HG02798 (cell line): ENCODE results near the gene LLGL2.
A peak's percentile ranks its signal among the peaks of the same experiment; 100 is the strongest.
"Not testable (repeated sequence)": the region's sequence is repeated elsewhere in the genome, so short reads cannot be mapped to it uniquely, and the experiment has no call there.

ENCODE experiments used
- ATAC-seq: cut with Tn5 transposase; IDR thresholded peaks from one replicate; pipeline ENCODE4 v1.9.1; 2021; ENCODE audit warnings: mild to moderate bottlenecking; ENCODE audit not compliant: unreplicated experiment, poor library complexity

Gene LLGL2

DNA sequence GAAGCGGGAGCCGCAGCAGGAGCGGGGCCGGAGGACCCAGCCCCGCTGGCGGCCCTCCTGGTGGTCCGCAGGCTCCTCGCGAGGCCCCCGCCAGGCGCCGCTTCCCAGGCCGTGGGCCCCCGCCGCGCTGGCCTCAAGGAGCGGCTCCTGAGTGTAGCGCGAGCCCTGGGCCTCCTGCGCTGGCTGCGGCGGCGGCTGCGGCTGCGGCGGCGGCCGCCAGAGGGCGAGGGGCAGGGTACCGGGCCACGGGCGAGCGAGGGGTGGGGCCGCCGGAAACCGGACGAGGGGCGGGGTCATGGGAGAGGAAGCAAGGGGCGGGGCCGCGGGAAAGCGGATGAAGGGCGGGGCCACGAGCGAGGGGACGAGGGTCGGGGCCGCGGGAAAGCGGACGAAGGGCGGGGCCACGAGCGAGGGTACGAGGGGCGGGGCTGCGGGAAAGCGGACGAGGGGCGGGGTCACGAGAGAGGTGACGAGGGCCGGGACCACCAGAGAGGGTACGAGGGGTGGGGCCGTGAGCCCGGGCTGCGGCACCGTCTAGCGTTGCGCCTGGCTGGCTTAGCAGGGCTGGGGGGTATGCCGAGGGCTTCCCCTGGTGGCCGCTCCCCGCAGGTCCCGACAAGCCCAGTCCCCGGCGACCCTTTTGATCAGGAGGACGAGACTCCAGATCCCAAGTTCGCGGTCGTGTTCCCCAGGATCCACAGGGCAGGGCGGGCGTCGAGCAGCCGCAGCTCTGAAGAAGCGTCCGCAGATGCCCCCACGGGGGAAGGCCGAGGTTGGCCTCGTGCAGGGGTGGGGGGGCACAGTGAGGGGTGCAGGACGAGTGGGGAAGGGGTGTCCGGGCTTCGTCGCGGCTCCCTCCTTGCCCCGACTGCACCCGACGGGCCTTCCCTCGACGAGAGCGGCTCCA, 63.8 kb downstream of the LLGL2 start:
- peak; percentile 76 for ATAC-seq

DNA sequence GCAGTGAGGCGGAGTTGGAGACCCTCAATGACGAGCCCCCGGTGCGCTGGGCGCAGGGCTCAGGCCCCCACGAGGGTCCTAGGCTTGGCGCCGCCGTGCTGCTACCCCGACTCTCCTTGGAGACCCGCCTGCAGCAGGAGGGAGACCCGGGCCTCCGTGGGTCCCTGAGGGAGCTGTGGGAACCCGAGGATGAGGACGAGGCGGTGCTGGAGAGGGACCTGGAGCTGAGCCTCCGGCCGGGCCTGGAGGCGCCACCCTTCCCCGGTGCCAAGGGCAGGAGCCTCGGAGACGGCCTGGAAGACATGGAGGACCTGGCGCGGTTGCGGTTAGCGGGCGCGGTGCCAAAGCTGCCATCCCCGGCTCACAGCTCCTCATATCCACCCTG, 64.4 kb downstream of the LLGL2 start:
- ATAC-seq, result no peak

GRCh38 chr17:75590314-75590761, 64.8 kb downstream of the LLGL2 start:
- ATAC-seq, result no peak

GRCh38 chr17:75590849-75591721, 65.6 kb downstream of the LLGL2 start:
- ATAC-seq, result no peak

- no peak for ATAC-seq
Measured at GRCh38 chr17:75591722-75592302, 66.3 kb downstream of the LLGL2 start.

DNA sequence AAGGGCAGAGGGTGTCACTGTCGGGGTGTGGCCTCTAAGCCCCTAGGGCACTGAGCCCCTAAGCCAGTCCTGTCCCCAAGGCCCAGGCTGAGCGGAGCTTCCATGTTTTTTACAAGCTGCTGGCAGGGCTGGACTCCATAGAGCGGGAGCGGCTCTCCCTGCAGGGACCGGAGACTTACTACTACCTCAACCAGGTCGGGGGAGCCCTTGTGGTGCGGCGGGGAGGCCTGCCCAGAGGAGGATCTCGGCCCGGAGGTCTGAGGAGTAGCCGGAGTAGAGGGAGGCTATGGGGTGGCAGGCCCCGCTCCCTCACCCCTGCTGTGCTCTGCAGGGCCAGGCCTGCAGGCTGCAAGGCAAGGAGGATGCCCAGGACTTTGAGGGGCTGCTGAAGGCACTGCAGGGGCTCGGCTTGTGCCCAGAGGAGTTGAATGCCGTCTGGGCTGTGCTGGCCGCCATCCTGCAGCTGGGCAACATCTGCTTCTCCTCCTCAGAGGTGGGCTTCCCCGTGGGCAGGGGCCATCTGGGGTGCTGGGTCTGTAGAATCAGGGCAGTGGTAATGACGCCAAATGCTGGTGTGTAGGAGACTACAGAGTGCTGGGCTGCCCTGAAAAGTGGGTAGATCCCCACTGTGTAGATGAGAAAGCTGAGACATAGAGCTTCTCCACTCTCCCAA, 67.0 kb downstream of the LLGL2 start:
- no peak for ATAC-seq

GRCh38 chr17:75593430-75593829, 67.9 kb downstream of the LLGL2 start:
- ATAC-seq, result not testable (repeated sequence)

- no peak for ATAC-seq
Measured at GRCh38 chr17:75594499-75595283, 69.2 kb downstream of the LLGL2 start.

- ATAC-seq, result no peak
Measured at GRCh38 chr17:75595284-75595919, 69.9 kb downstream of the LLGL2 start.

DNA sequence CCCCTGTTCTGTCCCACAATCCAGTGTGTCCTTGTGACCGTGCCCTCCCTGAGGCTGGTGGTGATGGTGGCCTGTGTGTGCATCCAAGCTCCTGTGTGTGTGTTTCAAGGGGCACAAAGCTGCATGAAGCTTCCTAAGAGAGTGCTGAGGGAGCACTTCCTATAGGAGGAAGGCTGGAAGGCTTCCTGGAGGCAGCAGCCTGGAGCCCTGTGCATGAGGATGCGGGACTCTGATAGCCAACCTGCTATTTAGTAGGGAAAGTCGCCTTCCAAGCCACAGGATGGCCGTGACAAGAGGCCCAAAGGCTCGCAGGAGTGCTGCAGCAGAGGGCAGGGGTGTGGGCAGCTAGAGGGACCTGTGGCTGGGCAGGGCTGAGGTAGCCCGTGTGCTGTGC, 70.4 kb downstream of the LLGL2 start:
- no peak for ATAC-seq

DNA sequence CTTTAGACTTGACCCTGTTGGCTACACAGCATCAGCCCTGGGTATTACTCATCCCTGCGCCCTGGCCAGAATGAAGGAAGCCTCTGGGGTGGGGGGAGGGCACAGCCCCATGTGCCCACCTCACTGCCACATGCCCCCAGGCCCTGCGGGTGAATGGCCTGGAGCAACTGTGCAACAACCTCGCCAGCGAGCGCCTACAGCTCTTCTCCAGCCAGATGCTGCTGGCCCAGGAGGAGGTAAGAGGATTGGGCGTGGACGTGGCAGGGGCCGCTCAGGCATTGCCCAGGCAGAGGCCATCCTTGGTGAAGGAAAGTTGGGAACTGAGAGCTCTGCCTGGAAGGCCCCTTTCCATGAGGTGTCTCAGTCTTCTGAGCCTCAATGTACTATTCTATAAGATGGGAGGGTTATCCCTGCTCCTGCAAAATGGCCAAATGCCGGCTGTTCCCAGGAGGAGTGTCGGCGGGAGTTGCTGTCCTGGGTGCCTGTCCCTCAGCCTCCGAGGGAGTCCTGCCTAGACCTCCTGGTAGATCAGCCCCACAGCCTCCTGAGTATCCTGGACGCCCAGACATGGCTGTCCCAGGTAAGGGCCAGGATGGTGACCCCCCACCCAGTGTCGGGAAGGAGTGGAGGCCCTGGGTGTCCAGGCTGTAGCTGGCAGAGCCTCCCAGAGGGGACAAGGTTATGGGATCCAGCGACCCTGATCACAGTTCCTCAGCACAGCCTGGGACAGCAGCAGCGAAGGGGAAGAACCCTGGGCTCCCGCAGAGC, 71.0 kb downstream of the LLGL2 start:
- ATAC-seq, result no peak

- no peak for ATAC-seq
Measured at GRCh38 chr17:75601057-75601987, 75.8 kb downstream of the LLGL2 start.

DNA sequence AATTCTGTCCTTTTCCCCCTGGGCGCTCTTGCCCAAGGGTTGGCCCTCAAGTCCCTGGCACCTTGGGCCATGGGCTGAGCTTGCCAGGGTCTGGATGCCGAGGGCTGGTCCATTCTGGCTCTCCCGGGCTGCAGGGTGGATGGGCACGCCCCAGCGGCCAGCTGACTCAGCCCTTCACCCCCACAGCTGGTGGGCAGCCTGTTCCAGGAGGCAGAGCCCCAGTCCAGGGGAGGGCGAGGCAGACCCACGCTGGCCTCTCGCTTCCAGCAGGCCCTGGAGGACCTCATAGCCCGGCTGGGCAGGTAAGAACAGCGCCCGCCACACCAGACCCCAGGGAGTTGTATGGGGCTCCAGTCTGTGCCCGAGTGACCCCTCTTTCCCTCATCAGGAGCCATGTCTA, 77.1 kb downstream of the LLGL2 start:
- ATAC-seq, result no peak

- no peak for ATAC-seq
Measured at GRCh38 chr17:75603123-75603522, 77.6 kb downstream of the LLGL2 start.

- ATAC-seq, result no peak
Measured at GRCh38 chr17:75604034-75604695, 78.7 kb downstream of the LLGL2 start.

GRCh38 chr17:75605790-75606189, 80.3 kb downstream of the LLGL2 start:
- no peak for ATAC-seq

GRCh38 chr17:75607086-75607485, 81.6 kb downstream of the LLGL2 start:
- no peak for ATAC-seq
